HCT116 (cell line): ENCODE measurements around the gene GSTA4.

Experiments used
- CTCF ChIP-seq, 3 experiments: fragments of 200-600 bp in 1 of 3; sonication (generic) in 1 of 3; IDR thresholded peaks in 2 of 3; conservative IDR thresholded peaks in 1 of 3; 2 replicates each; pipeline ENCODE4 v1.5.1; 2012 to 2017; ENCODE audit warnings: low read depth in 2 of 3, low read length in 2 of 3, antibody characterized with exemption in 1 of 3, borderline replicate concordance in 1 of 3, control low read depth in 1 of 3, mild to moderate bottlenecking in 1 of 3, mixed read lengths in 1 of 3, mixed run types in 1 of 3, moderate library complexity in 1 of 3; ENCODE audit not compliant: insufficient read depth in 1 of 3
- POLR2A ChIP-seq: IDR thresholded peaks from 2 replicates; pipeline ENCODE4 v1.7.0; 2011; ENCODE audit warnings: borderline replicate concordance; ENCODE audit not compliant: insufficient read depth, insufficient read length; ENCODE audit errors: extremely low read depth
- POLR2AphosphoS5 ChIP-seq: IDR thresholded peaks from 2 replicates; pipeline ENCODE4 v1.6.1; 2011; ENCODE audit warnings: mild to moderate bottlenecking, low read depth, low read length, moderate library complexity
- SRF ChIP-seq: IDR thresholded peaks from 2 replicates; pipeline ENCODE4 v1.6.1; 2012; ENCODE audit warnings: low read depth
- TCF7L2 ChIP-seq: IDR thresholded peaks from 2 replicates; pipeline ENCODE4 v1.7.0; 2011; ENCODE audit warnings: borderline replicate concordance, inconsistent platforms; ENCODE audit not compliant: insufficient read depth, insufficient read length; ENCODE audit errors: extremely low read depth

- TF ChIP-seq CTCF (IDR thresholded peaks at IDR 0.05 in 2 of 3, conservative IDR thresholded peaks at IDR 0.05 in 1 of 3; ENCODE audit: borderline replicate concordance in 1 of 3, insufficient read depth in 1 of 3, low read depth in 2 of 3, low read length in 2 of 3) (no peak), POLR2A (no peak), TCF7L2 (no peak), POLR2AphosphoS5 (no peak), SRF (no peak)
Observed at GRCh38 chr6:53038141-53038540, 43.1 kb upstream of the GSTA4 start.
